Left ventricle myocardium inferior (tissue), 1 donor: ENCODE data around the gene CLPSL2. TPM values are rescaled to one million over a fixed set of nuclear protein-coding genes. Genes with fewer than 3 reads are reported as not detected.

Experiments used
- DNase-seq: peaks from one replicate; pipeline ENCODE4 v3.0.0-alpha.2; 2020
- H3K27ac ChIP-seq: fragments of 200-600 bp; replicated peaks from 2 replicates; pipeline ENCODE4 v1.8.0; 2021
- H3K27me3 ChIP-seq: fragments of 200-600 bp; 2 replicates; pipeline ENCODE4 v1.8.0; 2021; ENCODE audit warnings: low read depth
- H3K36me3 ChIP-seq: fragments of 200-600 bp; 2 replicates; pipeline ENCODE4 v1.8.0; 2021
- H3K4me1 ChIP-seq: fragments of 200-600 bp; 2 replicates; pipeline ENCODE4 v1.8.0; 2021
- H3K4me3 ChIP-seq: fragments of 200-600 bp; 2 replicates; pipeline ENCODE4 v1.8.0; 2021; ENCODE audit warnings: mild to moderate bottlenecking, moderate library complexity
- H3K9me3 ChIP-seq: fragments of 200-600 bp; replicated peaks from 2 replicates; pipeline ENCODE4 v1.8.0; 2021
- CTCF ChIP-seq: fragments of 200-600 bp; IDR thresholded peaks from 2 replicates; pipeline ENCODE4 v1.8.0; 2021; ENCODE audit warnings: antibody characterized with exemption, mild to moderate bottlenecking, borderline replicate concordance
- intact Hi-C: fragments of 100-400 bp; cut with micrococcal nuclease; formaldehyde crosslinking; loops from one replicate; pipeline ENCODE4 v1.11.0; 2022
- total RNA-seq: library from RNA; stranded (reverse); fragmentation: NEBNext Ultra II Directional; extraction: Animal tissue kit (Norgen Biotek cat#: 25700); gene quantifications from one replicate; pipeline ENCODE4 v1.2.1, GENCODE V29; 2021
- donor health status: DM: no; HTN: yes; CAD: no; lungs with severe emphysema.

The CLPSL2 gene
- total RNA-seq, 1 donor from 2014 or later = not detected

DNA sequence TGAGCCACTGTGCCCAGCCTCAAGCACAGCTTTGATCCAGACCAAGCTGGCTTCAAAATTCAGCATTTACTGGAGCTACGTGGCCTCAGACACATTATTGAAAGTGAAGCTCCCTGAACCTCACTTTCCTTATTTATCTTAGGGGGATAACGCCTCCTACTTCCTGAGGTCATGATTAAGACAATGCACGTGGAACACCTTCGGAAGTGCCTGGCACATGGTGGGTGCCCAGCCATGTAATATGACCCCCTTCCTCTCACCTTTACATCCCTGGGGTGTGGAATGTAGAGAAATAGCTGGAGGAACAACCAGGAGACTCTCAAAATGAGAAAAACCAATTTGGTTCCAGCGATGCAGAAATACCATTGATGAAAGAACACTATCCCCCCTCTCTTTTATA lies 22.3 kb downstream of the CLPSL2 start:
- no peak for DNase-seq
- no peak for TF ChIP-seq CTCF
- intact Hi-C loops = no loop called here
- no peaks in the 10 kb centered on the region for H3K36me3 ChIP-seq
- H3K4me1 ChIP-seq = no peaks in the 10 kb centered on the region
- peaks cover 48% of the 10 kb centered on the region for H3K27me3 ChIP-seq
- no peaks in the 10 kb centered on the region for H3K9me3 ChIP-seq
- H3K27ac ChIP-seq = no peak overlapping the region
- no peak overlapping the region for H3K4me3 ChIP-seq

DNA sequence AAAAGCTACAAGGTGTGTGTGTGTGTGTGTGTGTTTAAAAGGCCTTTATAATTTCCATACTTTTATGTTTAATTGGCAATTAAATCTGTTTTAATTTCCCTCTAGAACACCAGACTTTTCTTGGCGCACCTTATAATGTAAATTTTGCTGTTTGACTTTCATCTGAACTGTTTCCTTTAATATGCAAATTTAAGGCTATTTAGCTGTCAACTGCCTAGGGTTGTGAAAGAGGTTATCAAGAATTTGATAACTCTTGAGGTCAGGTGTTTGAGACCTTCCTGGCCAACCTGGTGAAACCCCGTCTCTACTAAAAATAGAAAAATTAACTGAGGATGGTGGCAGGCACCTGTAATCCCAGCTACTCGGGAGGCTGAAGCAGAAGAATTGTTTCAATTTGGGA lies 24.8 kb downstream of the CLPSL2 start:
- intact Hi-C loops = no loop called here
- H3K36me3 ChIP-seq = no peaks in the 10 kb centered on the region
- H3K4me1 ChIP-seq = peaks cover 6% of the 10 kb centered on the region
- no peak overlapping the region for H3K4me3 ChIP-seq
- no peak overlapping the region for H3K27ac ChIP-seq
- no peak for DNase-seq
- TF ChIP-seq CTCF = no peak
- H3K9me3 ChIP-seq = no peaks in the 10 kb centered on the region
- peaks cover 55% of the 10 kb centered on the region for H3K27me3 ChIP-seq

- no peaks in the 10 kb centered on the region for H3K9me3 ChIP-seq
- no peak for TF ChIP-seq CTCF
- peak; percentile 36 for DNase-seq
- peaks cover 64% of the 10 kb centered on the region for H3K27me3 ChIP-seq
- peaks cover 6% of the 10 kb centered on the region for H3K4me1 ChIP-seq
- H3K36me3 ChIP-seq = no peaks in the 10 kb centered on the region
- H3K27ac ChIP-seq = no peak within 1 kb of the TSS
- intact Hi-C loops = no loop called here
- peak within 1 kb of the TSS; percentile 45 for H3K4me3 ChIP-seq
These were observed 28.8 kb downstream of the CLPSL2 start, which contains the start of gene LHFPL5 for GRCh38 chr6:35804996-35805736. LHFPL5 (plus strand) TSS chr6:35805352; CDS start chr6:35805671, 319 bp downstream.

DNA sequence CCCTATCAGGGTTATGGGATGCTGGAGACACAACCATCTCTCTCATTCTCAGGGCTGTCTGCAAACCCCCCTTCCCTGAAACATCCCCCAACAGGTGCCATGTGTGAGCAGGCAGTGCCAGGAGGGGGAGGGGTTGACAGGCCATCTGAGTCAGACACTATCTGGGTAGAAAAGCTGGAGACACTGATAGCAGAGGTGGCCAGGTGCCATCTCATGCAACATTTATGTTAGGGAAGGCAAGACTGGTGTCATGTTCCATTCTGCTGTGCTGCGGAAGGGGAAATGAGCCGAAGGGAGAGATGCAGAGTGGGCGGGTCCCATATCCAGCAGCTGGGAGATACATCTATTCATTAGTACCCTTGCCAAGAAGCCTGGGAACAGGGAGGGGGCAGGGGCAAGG lies 32.3 kb downstream of the CLPSL2 start:
- no peaks in the 10 kb centered on the region for H3K36me3 ChIP-seq
- no peak for DNase-seq
- H3K4me3 ChIP-seq = no peak overlapping the region
- no peak overlapping the region for H3K27ac ChIP-seq
- peaks cover 68% of the 10 kb centered on the region for H3K27me3 ChIP-seq
- TF ChIP-seq CTCF = no peak
- intact Hi-C loops = no loop called here
- H3K9me3 ChIP-seq = no peaks in the 10 kb centered on the region
- H3K4me1 ChIP-seq = peaks cover 6% of the 10 kb centered on the region

- H3K27me3 ChIP-seq = peaks cover 63% of the 10 kb centered on the region
- no peaks in the 10 kb centered on the region for H3K36me3 ChIP-seq
- intact Hi-C loops = no loop called here
- peaks cover 6% of the 10 kb centered on the region for H3K4me1 ChIP-seq
- no peak for TF ChIP-seq CTCF
- no peaks in the 10 kb centered on the region for H3K9me3 ChIP-seq
- no peak for DNase-seq
- no peak overlapping the region for H3K4me3 ChIP-seq
- no peak overlapping the region for H3K27ac ChIP-seq
These were observed 33.4 kb downstream of the CLPSL2 start for GRCh38 chr6:35809809-35810208.
